Erythroblast (primary cell): ENCODE measurements around the gene RALY.
A peak's percentile ranks its signal among the peaks of the same experiment; 100 is the strongest.

ENCODE experiments used
- DNase-seq, 2 experiments: peaks; one replicate each; lab custom pipeline; 2025; lab: John Stamatoyannopoulos, UW
- GATA1 ChIP-seq: IDR thresholded peaks from 2 replicates; pipeline ENCODE4 v1.6.1; 2011; ENCODE audit warnings: low read depth, mild to moderate bottlenecking, control low read depth, low read length, moderate library complexity
- POLR2A ChIP-seq: IDR thresholded peaks from 2 replicates; pipeline ENCODE4 v1.6.1; 2011; ENCODE audit warnings: mild to moderate bottlenecking, low read length

Gene RALY

DNA sequence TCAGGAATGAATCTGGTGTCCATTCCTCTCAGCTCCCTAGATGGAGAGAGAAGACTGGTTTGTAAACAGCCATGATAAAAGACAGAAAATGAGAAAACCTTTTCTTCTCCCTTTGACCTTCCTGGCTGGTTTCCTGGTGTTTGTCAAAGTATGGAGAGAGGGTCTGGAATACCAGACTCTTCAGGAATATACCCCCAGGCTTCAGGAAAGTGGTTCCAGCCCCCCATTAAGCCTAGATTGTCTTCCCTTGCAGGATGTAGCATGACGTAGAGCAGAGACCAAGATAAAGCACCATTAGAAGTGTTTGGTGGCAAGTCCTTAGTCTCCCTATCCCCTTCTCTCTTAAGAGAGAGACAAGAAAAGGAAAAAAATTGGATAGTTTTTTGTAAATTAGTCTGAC is 67.3 kb downstream of the RALY start:
- DNase-seq = no peak
- no peak for TF ChIP-seq GATA1
- TF ChIP-seq POLR2A = no peak

DNA sequence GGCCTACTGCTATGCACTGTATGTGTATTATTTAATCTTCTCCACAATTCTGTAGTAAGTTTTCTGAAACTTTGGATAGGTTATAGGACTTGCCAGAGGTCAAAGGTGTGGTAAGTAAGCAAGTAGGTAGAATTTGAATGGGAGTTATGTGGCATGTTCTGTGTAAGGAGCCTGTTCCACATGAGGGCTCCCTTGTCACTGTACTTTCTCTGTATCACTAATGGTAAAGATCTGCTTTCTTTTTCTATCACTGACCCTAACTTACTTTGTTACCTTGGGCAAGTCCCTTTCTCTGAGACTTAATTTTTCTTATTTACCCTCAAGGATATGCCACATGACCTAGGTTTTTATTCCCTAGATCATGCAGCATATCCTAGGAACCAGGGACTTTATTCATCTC is 68.0 kb downstream of the RALY start:
- DNase-seq = no peak
- TF ChIP-seq GATA1 (no peak), POLR2A (no peak)

DNA sequence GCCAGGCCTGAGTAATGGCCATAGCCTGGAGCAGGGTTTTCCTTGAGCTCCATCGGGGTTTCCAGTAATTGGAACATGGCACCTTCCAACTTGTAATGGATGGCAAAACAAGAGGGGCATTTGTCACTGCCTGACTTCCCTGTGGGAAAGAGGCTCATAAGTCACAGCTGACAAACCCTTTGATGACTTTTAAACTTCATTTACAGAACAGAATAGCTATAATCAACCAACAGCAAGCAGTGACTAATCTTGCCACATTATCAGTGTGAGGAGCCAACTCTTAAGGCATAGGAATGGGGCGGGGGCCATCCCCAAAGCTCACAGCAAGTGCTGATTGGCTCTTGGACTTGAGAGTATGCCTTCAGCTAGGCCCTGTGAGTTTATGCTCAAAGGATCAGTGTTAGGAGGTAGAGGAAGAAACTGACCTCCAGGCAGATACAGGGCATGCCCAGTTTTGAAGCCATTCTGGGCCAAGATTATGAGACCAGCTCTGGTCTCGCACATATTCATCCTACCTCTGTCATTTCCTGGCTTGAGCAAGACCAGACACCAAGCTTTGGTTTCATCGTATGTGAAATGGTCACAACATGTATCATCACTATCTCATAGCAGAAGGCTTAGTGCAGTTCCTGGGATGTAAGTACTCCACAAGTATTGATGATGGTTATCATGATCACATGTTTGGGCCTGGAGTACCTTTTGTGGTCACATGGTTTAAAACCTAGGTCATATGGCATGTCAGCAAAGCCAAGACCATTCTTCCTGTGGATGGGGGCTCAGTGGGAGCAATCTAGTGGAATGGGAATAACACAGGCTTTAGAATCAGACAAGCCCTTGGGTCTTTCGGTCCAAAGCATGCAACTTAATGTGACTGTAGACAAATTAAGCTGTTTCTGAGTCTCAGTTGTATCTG is 69.1 kb downstream of the RALY start:
- peak; percentile 46 to 49 for DNase-seq
- TF ChIP-seq GATA1 (no peak), POLR2A (no peak)

DNA sequence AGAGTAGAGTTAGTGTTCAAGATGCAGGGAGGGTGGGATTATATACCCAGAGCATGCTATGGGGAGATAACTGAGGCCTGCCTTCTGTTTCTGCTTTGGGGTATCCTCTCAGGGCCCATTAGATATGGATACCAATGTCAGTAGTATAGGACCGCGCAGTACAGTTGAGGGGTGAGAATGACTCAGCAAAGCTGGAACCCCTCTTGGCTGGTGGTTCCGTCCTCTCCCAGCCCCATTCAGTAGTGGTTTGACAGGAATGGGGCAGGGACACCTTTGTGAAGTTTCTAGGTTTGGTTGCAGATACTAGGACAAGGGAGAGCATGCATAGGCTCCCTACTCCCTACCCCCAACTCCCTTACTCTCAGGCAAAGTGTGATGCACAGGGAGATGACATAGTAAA is 70.6 kb downstream of the RALY start:
- no peak for TF ChIP-seq GATA1
- no peak for TF ChIP-seq POLR2A
- DNase-seq = peak; percentile 23 to 56

DNA sequence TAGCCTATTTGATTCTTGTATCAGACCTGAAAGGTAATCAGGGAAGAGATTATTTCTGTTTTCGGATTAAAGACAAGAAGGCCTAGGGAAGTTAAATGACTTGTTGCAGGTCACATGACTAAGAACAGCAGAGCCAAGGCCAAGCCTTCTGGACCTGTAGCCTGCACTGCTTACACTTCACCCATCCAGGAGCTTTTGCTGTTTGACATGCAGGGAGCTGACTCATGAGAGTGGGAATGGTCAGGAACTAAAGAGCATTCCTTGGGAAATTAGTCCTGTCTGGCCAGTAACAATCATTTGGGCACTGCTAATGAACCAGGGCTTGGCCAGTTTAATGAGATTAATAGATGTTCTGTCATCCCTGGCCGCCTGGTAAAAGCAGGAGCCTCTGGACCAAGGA is 71.5 kb downstream of the RALY start:
- TF ChIP-seq POLR2A (no peak), GATA1 (no peak)
- no peak for DNase-seq

DNA sequence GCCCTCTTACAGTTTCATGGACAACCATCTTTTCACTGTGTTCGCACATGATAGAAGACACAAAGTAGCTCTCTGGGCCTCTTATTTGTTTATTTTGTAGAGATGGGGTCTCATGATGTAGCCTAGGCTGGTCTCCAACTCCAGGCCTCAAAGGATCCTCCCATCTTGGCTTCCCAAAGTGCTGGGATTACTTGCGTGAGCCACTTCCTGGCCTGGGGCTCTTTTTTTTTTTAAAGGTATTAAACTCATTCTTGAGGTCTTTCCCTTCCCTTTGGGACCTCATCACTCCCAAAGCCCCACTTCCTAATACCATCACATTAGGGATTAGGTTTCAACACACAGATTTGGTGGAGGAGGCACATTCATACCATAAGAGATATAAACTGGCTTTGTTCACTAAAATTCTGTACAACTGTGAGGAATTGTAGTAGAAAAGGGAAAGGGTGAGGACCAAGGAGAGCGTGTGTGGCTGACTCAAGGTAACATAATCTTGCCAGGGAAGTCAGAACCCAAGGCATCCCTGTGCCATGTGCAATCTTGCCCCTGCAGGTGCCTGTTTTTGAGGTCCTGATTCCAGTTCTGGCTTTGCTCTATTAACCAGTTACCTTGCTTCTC is 72.9 kb downstream of the RALY start:
- TF ChIP-seq POLR2A (no peak), GATA1 (no peak)
- no peak for DNase-seq

DNA sequence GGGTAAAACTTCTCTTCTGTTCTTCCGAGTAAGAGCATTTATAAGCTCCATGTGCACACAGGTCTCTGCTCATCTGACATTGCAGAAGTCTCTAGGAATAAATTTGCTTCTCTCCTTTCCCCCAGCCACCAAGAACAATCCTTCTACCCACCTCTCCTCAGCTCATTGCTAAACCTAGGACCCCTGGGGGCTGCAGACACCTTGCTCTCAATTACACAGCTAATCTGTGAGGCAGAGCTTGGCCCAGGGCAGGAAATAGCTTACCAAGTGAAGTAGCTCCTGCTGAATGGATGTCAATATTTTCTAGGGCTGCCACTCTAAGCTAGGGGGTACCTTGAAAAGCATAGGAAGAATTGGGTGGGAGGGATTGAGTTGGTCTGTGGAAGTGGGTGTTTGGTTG is 74.3 kb downstream of the RALY start:
- TF ChIP-seq GATA1 (no peak), POLR2A (no peak)
- no peak for DNase-seq

DNA sequence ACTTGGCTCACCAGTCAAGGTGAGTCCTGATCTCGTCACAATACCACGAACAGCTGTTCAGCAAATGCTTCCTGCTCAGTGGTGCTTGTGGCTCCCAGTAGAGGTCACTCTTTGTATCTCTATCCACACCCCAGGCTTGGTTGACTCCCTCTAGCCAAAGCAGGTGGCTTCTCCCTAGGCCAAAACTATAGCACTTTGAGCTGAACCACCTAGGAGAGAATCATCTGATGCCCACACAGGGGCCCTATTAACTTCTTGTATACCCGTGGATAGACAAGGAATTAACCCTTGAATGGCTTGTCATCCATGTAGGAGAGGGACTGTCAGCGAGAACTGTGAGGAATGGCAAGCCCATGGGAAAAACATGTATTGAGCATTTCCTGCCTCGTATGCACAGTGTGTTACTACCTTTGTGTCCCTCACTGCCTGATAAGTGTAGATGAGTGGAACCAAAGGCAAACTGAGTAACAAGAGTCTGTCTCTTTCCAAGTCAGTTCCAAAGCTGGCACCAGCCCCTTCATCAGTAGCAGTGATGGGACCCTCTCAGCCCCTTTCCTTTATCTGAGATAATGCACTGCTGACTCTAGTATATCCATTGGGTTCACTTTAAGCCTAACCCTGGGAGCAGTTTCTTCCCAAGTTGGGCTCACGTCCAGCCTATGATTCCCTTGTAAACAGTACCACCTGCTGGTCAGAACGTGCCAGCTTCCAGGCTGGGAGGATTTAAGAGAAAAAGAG is 75.8 kb downstream of the RALY start:
- peak; percentile 77 to 89 for DNase-seq
- TF ChIP-seq POLR2A = no peak
- TF ChIP-seq GATA1 = no peak

DNA sequence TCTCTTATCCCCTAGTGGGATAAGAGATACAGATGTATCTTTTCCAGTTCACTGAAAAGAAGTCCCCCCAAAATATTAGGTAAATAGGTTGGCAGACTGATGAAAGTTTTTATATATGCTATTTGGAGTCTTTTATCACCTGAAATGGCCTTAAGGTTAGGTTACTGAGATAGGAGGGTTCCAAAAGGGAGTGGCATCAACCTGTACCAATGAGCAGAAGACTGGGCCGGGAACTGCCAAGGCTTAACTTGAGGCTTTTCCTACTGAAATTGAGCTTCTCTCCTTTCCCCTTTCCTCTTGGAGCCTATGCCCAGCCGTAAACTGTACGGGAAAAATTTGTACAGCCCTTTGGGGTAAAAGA is 76.3 kb downstream of the RALY start:
- TF ChIP-seq POLR2A (no peak), GATA1 (no peak)
- no peak for DNase-seq

DNA sequence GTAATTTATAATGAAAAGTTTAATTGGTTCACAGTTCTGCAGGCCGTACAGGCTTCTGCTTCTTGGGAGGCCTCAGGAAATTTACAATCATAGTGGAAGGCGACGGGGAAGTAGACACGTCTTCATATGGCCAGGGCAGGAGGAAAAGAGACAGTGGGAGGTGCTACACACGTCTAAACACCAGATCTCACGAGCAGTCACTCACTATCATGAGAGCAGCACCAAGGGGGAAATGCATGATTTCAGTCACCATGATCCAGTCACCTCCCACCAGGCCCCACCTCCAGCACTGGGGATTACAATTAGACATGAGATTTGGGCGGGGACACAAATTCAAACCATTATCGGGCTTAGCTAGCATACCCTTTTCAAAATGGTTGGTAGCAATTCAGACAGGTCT is 77.1 kb downstream of the RALY start:
- TF ChIP-seq POLR2A (no peak), GATA1 (no peak)

DNA sequence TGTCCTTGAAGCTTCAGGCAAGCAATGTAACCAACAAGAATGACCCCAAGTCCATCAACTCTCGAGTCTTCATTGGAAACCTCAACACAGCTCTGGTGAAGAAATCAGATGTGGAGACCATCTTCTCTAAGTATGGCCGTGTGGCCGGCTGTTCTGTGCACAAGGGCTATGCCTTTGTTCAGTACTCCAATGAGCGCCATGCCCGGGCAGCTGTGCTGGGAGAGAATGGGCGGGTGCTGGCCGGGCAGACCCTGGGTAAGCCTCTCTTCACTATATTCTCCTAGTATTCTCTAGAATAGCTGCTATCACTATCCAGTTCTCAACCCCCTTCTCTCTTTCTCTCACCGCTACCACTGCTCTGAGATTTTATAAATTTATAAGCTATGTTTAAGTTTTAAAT is 78.4 kb downstream of the RALY start:
- no peak for DNase-seq
- TF ChIP-seq POLR2A (no peak), GATA1 (no peak)

More for the DNA sequence above, 77.1 kb downstream of the RALY start:
- no peak for DNase-seq

DNA sequence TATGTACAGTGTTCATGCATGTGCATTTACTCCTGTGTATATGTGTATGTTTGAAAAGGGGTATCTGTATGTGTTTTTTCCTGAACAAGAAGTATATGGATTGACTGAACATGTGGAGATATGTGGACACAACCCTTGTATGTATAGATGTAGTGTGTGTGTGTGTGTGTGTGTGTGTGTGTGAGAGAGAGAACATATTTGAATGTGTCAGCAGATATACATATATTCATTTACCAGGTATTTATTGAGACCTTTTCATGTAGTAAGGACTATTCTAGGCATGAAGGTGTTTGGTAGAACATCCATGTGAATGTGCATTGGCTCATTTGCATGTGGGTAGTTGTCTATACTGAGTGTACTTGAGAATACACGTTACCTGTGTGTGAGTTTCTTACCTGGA is 79.1 kb downstream of the RALY start:
- no peak for DNase-seq
- no peak for TF ChIP-seq GATA1
- TF ChIP-seq POLR2A = no peak

DNA sequence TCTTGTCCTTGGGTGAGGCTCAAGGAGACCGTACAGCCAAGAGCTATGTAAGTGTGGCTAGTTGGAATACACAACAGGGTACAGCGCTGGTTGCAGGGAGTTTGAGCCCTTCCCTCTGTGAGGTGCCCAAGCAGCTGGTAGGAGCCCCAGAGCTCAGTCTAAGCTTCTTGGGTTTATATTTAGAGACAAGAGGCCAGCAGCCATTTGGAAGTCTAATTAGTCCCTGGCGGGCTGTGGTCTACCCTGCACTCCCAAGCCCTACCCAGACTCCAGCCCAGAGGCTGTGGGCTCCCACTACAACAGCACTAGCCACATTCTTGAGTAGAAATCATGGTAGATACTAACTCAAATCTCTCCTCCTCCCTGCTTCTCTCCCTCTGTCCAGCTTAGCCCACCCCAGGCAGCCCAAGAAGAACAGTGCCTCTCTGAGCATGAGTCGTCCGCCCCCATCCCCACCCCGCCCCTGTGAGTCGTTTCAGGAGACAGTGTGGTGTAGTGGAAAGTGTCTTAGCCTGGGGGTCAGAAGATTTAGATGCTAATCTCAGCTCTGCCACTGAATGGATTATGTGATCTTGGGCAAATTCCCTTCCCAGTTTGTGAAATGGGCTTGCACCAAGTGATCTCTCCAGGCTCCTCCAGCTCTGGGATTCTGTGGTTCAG is 80.5 kb downstream of the RALY start:
- TF ChIP-seq POLR2A (no peak), GATA1 (no peak)
- DNase-seq = no peak
